ENCODE data around the gene MEGF9. TPM values are rescaled to one million over a fixed set of nuclear protein-coding genes. Genes with fewer than 3 reads are reported as not detected.

MEGF9 gene
- total RNA-seq, 2 donors from 2014 or later = 5.0 to 10.7 TPM

DNA sequence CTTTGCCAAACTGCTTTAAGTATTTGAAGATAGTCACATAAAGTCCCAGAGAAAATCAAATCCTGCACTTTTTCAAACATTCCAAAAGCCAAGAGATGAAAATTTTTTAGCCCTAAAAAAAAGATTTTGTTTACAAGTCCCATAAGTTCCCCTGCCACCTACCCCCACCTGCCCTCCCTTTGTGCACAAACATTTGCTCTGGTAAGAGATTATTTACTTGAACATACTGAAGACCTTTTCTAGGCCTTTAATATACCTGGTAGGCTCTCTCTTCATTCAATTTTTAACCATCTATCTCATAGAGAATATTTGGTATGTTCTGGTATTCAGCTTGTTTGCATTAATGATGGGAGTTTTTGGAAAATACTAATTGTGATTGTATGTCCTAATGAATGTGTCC is 50.3 kb downstream of the MEGF9 start:
- Mint-ChIP-seq H3K4me3 (no peak overlapping the region), H3K4me1 (peaks cover 8% of the 10 kb centered on the region), H3K27ac (no peak overlapping the region), H3K36me3 (ENCODE audit: low read depth) (no peaks in the 10 kb centered on the region), H3K27me3 (ENCODE audit: insufficient read depth) (peaks cover 8% of the 10 kb centered on the region), H3K9me3 (peaks cover 7% of the 10 kb centered on the region)
- H3K9me3 ChIP-seq (ENCODE audit: control insufficient read depth, low read length) = peaks cover 10% of the 10 kb centered on the region
- no peaks in the 10 kb centered on the region for H3K4me1 ChIP-seq (ENCODE audit: control insufficient read depth, insufficient read depth, low read length)
- no peaks in the 10 kb centered on the region for H3K36me3 ChIP-seq (ENCODE audit: control insufficient read depth, insufficient read depth, low read length)
- H3K27me3 ChIP-seq (ENCODE audit: control insufficient read depth, insufficient read depth, low read length, poor library complexity, severe bottlenecking) = no peaks in the 10 kb centered on the region
- DNase-seq = no peak
- no peak overlapping the region for H3K27ac ChIP-seq (ENCODE audit: low read depth, low read length)
- H3K9ac ChIP-seq (ENCODE audit: extremely low read depth, low read length, poor library complexity, severe bottlenecking) = no peak overlapping the region
- H3K4me3 ChIP-seq (ENCODE audit: low read length) = no peak overlapping the region
- TF ChIP-seq, protein P1, sequence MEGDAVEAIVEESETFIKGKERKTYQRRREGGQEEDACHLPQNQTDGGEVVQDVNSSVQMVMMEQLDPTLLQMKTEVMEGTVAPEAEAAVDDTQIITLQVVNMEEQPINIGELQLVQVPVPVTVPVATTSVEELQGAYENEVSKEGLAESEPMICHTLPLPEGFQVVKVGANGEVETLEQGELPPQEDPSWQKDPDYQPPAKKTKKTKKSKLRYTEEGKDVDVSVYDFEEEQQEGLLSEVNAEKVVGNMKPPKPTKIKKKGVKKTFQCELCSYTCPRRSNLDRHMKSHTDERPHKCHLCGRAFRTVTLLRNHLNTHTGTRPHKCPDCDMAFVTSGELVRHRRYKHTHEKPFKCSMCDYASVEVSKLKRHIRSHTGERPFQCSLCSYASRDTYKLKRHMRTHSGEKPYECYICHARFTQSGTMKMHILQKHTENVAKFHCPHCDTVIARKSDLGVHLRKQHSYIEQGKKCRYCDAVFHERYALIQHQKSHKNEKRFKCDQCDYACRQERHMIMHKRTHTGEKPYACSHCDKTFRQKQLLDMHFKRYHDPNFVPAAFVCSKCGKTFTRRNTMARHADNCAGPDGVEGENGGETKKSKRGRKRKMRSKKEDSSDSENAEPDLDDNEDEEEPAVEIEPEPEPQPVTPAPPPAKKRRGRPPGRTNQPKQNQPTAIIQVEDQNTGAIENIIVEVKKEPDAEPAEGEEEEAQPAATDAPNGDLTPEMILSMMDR (conservative IDR thresholded peaks at IDR 0.05) = no peak

DNA sequence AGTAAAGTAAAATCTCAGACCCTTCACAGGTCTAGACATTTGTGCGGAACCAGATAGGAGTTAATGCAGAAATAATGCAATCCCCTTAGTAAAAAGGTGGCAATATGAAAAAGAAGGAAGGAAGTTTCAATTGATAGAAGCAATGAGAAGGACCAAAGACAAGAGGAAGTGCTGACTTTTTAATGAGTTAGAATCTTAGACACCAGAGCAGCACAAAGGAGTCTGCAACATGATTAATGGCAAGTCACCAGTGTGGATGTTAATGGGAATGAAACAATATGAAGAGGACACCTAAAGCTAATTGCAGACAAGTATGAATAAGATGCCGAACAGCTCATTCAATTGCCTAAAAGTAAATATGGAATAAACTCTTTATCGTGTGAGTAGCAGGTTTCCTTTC is 50.9 kb downstream of the MEGF9 start:
- WGBS, 2 experiments (ENCODE audit: insufficient coverage in 1 of 2, insufficient read length in 1 of 2) = 88 to 97% methylated on average over 3 of the region's 3 CpGs
- no peak overlapping the region for H3K9ac ChIP-seq (ENCODE audit: extremely low read depth, low read length, poor library complexity, severe bottlenecking)
- H3K4me3 ChIP-seq (ENCODE audit: low read length) = no peak overlapping the region
- H3K27me3 ChIP-seq (ENCODE audit: control insufficient read depth, insufficient read depth, low read length, poor library complexity, severe bottlenecking) = no peaks in the 10 kb centered on the region
- H3K9me3 Mint-ChIP-seq = peaks cover 7% of the 10 kb centered on the region
- H3K36me3 Mint-ChIP-seq (ENCODE audit: low read depth) = no peaks in the 10 kb centered on the region
- H3K4me1 ChIP-seq (ENCODE audit: control insufficient read depth, insufficient read depth, low read length) = no peaks in the 10 kb centered on the region
- H3K27ac ChIP-seq (ENCODE audit: low read depth, low read length) = peak overlapping the region; percentile 60
- peaks cover 10% of the 10 kb centered on the region for H3K9me3 ChIP-seq (ENCODE audit: control insufficient read depth, low read length)
- TF ChIP-seq, protein P1 (conservative IDR thresholded peaks at IDR 0.05) = no peak
- no peak for DNase-seq
- no peak overlapping the region for H3K4me3 Mint-ChIP-seq
- peaks cover 5% of the 10 kb centered on the region for H3K36me3 ChIP-seq (ENCODE audit: control insufficient read depth, insufficient read depth, low read length)
- peaks cover 6% of the 10 kb centered on the region for H3K27me3 Mint-ChIP-seq (ENCODE audit: insufficient read depth)
- H3K27ac Mint-ChIP-seq = no peak overlapping the region
- H3K4me1 Mint-ChIP-seq = peaks cover 8% of the 10 kb centered on the region

DNA sequence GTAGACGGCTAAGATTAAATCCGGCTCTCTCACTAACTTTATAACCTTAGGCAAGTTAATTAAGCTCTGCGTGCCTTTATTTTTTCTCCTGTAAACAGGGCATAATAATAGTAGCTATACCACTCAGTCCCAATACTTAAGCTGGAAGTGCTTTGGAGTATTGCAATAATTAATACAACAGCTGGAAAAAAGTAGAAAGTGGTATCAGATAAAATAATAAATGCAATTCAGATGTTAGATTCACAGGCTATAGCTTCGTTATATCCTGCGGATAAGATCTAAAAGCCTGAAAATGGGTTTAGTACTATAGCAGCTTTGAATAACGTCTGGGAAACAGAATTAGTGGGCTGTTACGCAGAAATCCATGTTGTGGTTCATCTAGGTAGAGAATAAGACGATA is 51.8 kb downstream of the MEGF9 start:
- Mint-ChIP-seq H3K4me1 (peaks cover 8% of the 10 kb centered on the region), H3K36me3 (ENCODE audit: low read depth) (no peaks in the 10 kb centered on the region), H3K27me3 (ENCODE audit: insufficient read depth) (peaks cover 3% of the 10 kb centered on the region), H3K27ac (no peak overlapping the region), H3K9me3 (peaks cover 7% of the 10 kb centered on the region), H3K4me3 (no peak overlapping the region)
- H3K27me3 ChIP-seq (ENCODE audit: control insufficient read depth, insufficient read depth, low read length, poor library complexity, severe bottlenecking) = no peaks in the 10 kb centered on the region
- H3K27ac ChIP-seq (ENCODE audit: low read depth, low read length) = no peak overlapping the region
- DNase-seq = no peak
- H3K4me3 ChIP-seq (ENCODE audit: low read length) = no peak overlapping the region
- peaks cover 6% of the 10 kb centered on the region for H3K36me3 ChIP-seq (ENCODE audit: control insufficient read depth, insufficient read depth, low read length)
- H3K9ac ChIP-seq (ENCODE audit: extremely low read depth, low read length, poor library complexity, severe bottlenecking) = no peak overlapping the region
- no peaks in the 10 kb centered on the region for H3K4me1 ChIP-seq (ENCODE audit: control insufficient read depth, insufficient read depth, low read length)
- H3K9me3 ChIP-seq (ENCODE audit: control insufficient read depth, low read length) = peaks cover 10% of the 10 kb centered on the region
- TF ChIP-seq, protein P1 (conservative IDR thresholded peaks at IDR 0.05) = no peak
- WGBS, 2 experiments (ENCODE audit: insufficient coverage in 1 of 2, insufficient read length in 1 of 2) = 93 to 95% methylated on average over 5 to 8 of the region's 8 CpGs
